GM23248 (cell line): Measurements from ENCODE around the gene FCN1. TPM values are rescaled to one million over a fixed set of nuclear protein-coding genes. Genes with fewer than 3 reads are reported as not detected.
"Not testable (repeated sequence)": the region's sequence is repeated elsewhere in the genome, so short reads cannot be mapped to it uniquely, and the experiment has no call there.

ENCODE experiments used
- DNase-seq: peaks from one replicate; pipeline ENCODE4 v3.0.0-alpha.2; 2015
- H2AFZ ChIP-seq: fragments of 200-600 bp; sonication (generic); 2 replicates; pipeline ENCODE4 v1.6.1; 2016; ENCODE audit warnings: antibody characterized with exemption
- H3F3A ChIP-seq: fragments of 200-600 bp; sonication (generic); 2 replicates; pipeline ENCODE4 v1.6.1; 2016; ENCODE audit warnings: mild to moderate bottlenecking, antibody characterized with exemption, mixed run types; ENCODE audit not compliant: insufficient read depth
- H3K27ac ChIP-seq: fragments of 200-600 bp; sonication (generic); 2 replicates; pipeline ENCODE4 v1.5.1; 2016; ENCODE audit warnings: mild to moderate bottlenecking
- H3K27me3 ChIP-seq: fragments of 200-600 bp; sonication (generic); replicated peaks from 2 replicates; pipeline ENCODE4 v1.6.1; 2016; ENCODE audit warnings: mild to moderate bottlenecking; ENCODE audit not compliant: insufficient read depth
- H3K36me3 ChIP-seq: fragments of 200-600 bp; sonication (generic); 2 replicates; pipeline ENCODE4 v1.6.1; 2016; ENCODE audit warnings: low read depth, mild to moderate bottlenecking
- H3K4me1 ChIP-seq: fragments of 200-600 bp; sonication (generic); 2 replicates; pipeline ENCODE4 v1.6.1; 2016; ENCODE audit warnings: mild to moderate bottlenecking; ENCODE audit not compliant: insufficient read depth
- H3K4me2 ChIP-seq: fragments of 200-600 bp; sonication (generic); one replicate; pipeline ENCODE4 v1.6.1; 2016; ENCODE audit warnings: mild to moderate bottlenecking; ENCODE audit not compliant: unreplicated experiment
- H3K4me3 ChIP-seq: fragments of 200-600 bp; sonication (generic); 2 replicates; pipeline ENCODE4 v1.5.1; 2016; ENCODE audit warnings: mild to moderate bottlenecking
- H3K79me2 ChIP-seq: fragments of 200-600 bp; sonication (generic); 2 replicates; pipeline ENCODE4 v1.6.1; 2016; ENCODE audit warnings: mild to moderate bottlenecking; ENCODE audit not compliant: insufficient read depth
- H3K9ac ChIP-seq: fragments of 200-600 bp; sonication (generic); 2 replicates; pipeline ENCODE4 v1.6.1; 2016; ENCODE audit warnings: mild to moderate bottlenecking
- H3K9me2 ChIP-seq: fragments of 200-600 bp; sonication (generic); 2 replicates; pipeline ENCODE4 v1.6.1; 2016; ENCODE audit warnings: mixed run types, mild to moderate bottlenecking, moderate library complexity; ENCODE audit not compliant: insufficient read depth
- H3K9me3 ChIP-seq: fragments of 200-600 bp; sonication (generic); one replicate; pipeline ENCODE4 v1.6.1; 2017; ENCODE audit warnings: low read depth
- H4K20me1 ChIP-seq: fragments of 200-600 bp; sonication (generic); 2 replicates; pipeline ENCODE4 v1.6.0; 2016; ENCODE audit not compliant: insufficient read depth
- EZH2 ChIP-seq: fragments of 200-600 bp; sonication (generic); IDR thresholded peaks from 2 replicates; pipeline ENCODE4 v1.6.1; 2018; ENCODE audit warnings: antibody characterized with exemption, mild to moderate bottlenecking; ENCODE audit not compliant: insufficient read depth, poor library complexity, severe bottlenecking
- EZH2phosphoT487 ChIP-seq: fragments of 200-600 bp; sonication (generic); IDR thresholded peaks from 2 replicates; pipeline ENCODE4 v1.6.1; 2018; ENCODE audit warnings: antibody characterized with exemption, moderate library complexity, mild to moderate bottlenecking, low read depth; ENCODE audit not compliant: insufficient read depth
- WGBS, 2 experiments: methylation state at CpG; one replicate each; pipeline ENCODE4 v1.1.6; 2015 to 2017; ENCODE audit warnings: low lambda C conversion rate in 2 of 2, low coverage in 1 of 2; ENCODE audit errors: missing lambda C conversion rate in 2 of 2; 5-methylcytosine and 5-hydroxymethylcytosine counted together
- in situ Hi-C: fragments of 300-500 bp; cut with MboI; formaldehyde crosslinking; loops from 2 replicates; pipeline ENCODE4 v1.15.0; 2020
- polyA plus RNA-seq: library from polyadenylated mRNA; unstranded; fragments of >200 nt; fragmentation: Nextera tagmentation; extraction: Ambion mirVana; gene quantifications from 2 replicates; pipeline ENCODE4 v1.2.1, GENCODE V29; 2016
- total RNA-seq: library from RNA; depleted of rRNA; stranded (reverse); fragments of >200 nt; shearing (Covaris generic); gene quantifications from 2 replicates; pipeline ENCODE4 v1.2.3, GENCODE V29; 2014

Gene FCN1
- total and polyA plus RNA-seq, 2 experiments from 2014 or later, result not detected

GRCh38 chr9:134959126-134959970 is 41.6 kb upstream of the FCN1 start:
- no peak overlapping the region for H3K4me3 ChIP-seq
- no peak overlapping the region for H3K27ac ChIP-seq
- no peaks in the 10 kb centered on the region for H3K79me2 ChIP-seq
- H3K9me3 ChIP-seq, result no peaks in the 10 kb centered on the region
- no peaks in the 10 kb centered on the region for H3K9me2 ChIP-seq
- H3K4me1 ChIP-seq, result no peaks in the 10 kb centered on the region
- H4K20me1 ChIP-seq, result no peaks in the 10 kb centered on the region
- no peak for TF ChIP-seq EZH2
- TF ChIP-seq EZH2phosphoT487, result no peak
- WGBS, 2 experiments, result 47 to 51% methylated on average over 13 to 14 of the region's 14 CpGs
- no peak for DNase-seq
- H3K27me3 ChIP-seq, result peaks cover 15% of the 10 kb centered on the region
- no peak overlapping the region for H3K4me2 ChIP-seq
- H2AFZ ChIP-seq, result no peak overlapping the region
- no peak overlapping the region for H3K9ac ChIP-seq
- in situ Hi-C loops, result no loop called here
- no peaks in the 10 kb centered on the region for H3F3A ChIP-seq
- no peaks in the 10 kb centered on the region for H3K36me3 ChIP-seq

GRCh38 chr9:134957945-134958227 is 40.2 kb upstream of the FCN1 start:
- no peak overlapping the region for H3K27ac ChIP-seq
- DNase-seq, result no peak
- no peaks in the 10 kb centered on the region for H3K79me2 ChIP-seq
- no peak overlapping the region for H3K4me2 ChIP-seq
- H4K20me1 ChIP-seq, result no peaks in the 10 kb centered on the region
- TF ChIP-seq EZH2phosphoT487 (no peak), EZH2 (no peak)
- no peaks in the 10 kb centered on the region for H3F3A ChIP-seq
- no peaks in the 10 kb centered on the region for H3K4me1 ChIP-seq
- WGBS, 2 experiments, result 46 to 57% methylated on average over 2 of the region's 2 CpGs
- H3K27me3 ChIP-seq, result peaks cover 13% of the 10 kb centered on the region
- in situ Hi-C loops, result no loop called here
- no peaks in the 10 kb centered on the region for H3K9me2 ChIP-seq
- H3K9ac ChIP-seq, result no peak overlapping the region
- no peaks in the 10 kb centered on the region for H3K36me3 ChIP-seq
- no peaks in the 10 kb centered on the region for H3K9me3 ChIP-seq
- H2AFZ ChIP-seq, result no peak overlapping the region
- H3K4me3 ChIP-seq, result no peak overlapping the region

GRCh38 chr9:134957165-134957944 is 39.6 kb upstream of the FCN1 start:
- Histone ChIP-seq H3K27ac (no peak overlapping the region), H3K79me2 (no peaks in the 10 kb centered on the region), H3F3A (no peaks in the 10 kb centered on the region), H3K36me3 (no peaks in the 10 kb centered on the region), H3K4me3 (no peak overlapping the region), H3K27me3 (peaks cover 11% of the 10 kb centered on the region), H3K9me3 (no peaks in the 10 kb centered on the region), H3K4me1 (no peaks in the 10 kb centered on the region), H3K9me2 (no peaks in the 10 kb centered on the region), H2AFZ (no peak overlapping the region), H4K20me1 (no peaks in the 10 kb centered on the region), H3K4me2 (no peak overlapping the region), H3K9ac (no peak overlapping the region)
- WGBS, 2 experiments, result 42 to 50% methylated on average over 9 of the region's 9 CpGs
- no peak for DNase-seq
- no peak for TF ChIP-seq EZH2phosphoT487
- in situ Hi-C loops, result no loop called here

DNA sequence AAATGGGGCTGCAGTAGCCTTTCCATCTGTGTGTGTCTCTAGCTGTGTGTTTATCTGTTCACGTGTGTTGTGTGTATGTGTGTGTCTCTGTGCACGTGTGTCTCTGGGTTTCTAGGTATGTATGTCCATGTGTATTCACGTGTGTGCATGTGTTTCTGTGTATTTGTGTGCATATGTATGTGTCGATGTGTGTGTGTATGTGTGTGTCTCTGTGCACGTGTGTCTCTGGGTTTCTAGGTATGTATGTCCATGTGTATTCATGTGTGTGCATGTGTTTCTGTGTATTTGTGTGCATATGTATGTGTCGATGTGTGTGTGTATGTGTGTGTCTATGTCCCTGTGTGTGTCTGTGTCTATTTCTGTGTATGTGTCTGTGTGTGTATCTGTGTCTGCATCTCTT is 38.7 kb upstream of the FCN1 start:
- H3K36me3 ChIP-seq, H3K4me2 ChIP-seq, H3K4me1 ChIP-seq, in situ Hi-C loops, DNase-seq, H3K9me3 ChIP-seq, H3K9ac ChIP-seq, H2AFZ ChIP-seq, H4K20me1 ChIP-seq, H3K4me3 ChIP-seq, H3K9me2 ChIP-seq, H3K27ac ChIP-seq, H3K79me2 ChIP-seq, H3F3A ChIP-seq: not testable (repeated sequence)
- 42 to 54% methylated on average over 6 of the region's 6 CpGs for WGBS, 2 experiments
- peaks cover 11% of the 10 kb centered on the region for H3K27me3 ChIP-seq
